Aorta (tissue), 5 donors: ENCODE results near the gene MTFR1L. TPM values are rescaled to one million over a fixed set of nuclear protein-coding genes. Genes with fewer than 3 reads are reported as not detected.
"Not testable (repeated sequence)": the region's sequence is repeated elsewhere in the genome, so short reads cannot be mapped to it uniquely, and the experiment has no call there.

Experiments
- ATAC-seq: fragments of 200-7000 bp; cut with Tn5 transposase; one replicate; pipeline ENCODE4 v1.9.1; 2022; ENCODE audit warnings: moderate library complexity; ENCODE audit not compliant: low FRiP score
- DNase-seq, 2 donors: peaks; one replicate each; pipeline ENCODE4 v3.0.0-alpha.2; 2020
- H3K27ac ChIP-seq, 2 donors: one replicate each; pipeline ENCODE4 v1.5.1; 2013; ENCODE audit warnings: low read length in 2 of 2, mild to moderate bottlenecking in 2 of 2, moderate library complexity in 2 of 2, control low read depth in 1 of 2, inconsistent platforms in 1 of 2, low read depth in 1 of 2
- H3K27me3 ChIP-seq, 2 donors: one replicate each; pipeline ENCODE4 v1.6.1; 2013; ENCODE audit warnings: control low read depth in 1 of 2, low read length in 1 of 2, mild to moderate bottlenecking in 1 of 2, moderate library complexity in 1 of 2; ENCODE audit not compliant: insufficient read depth in 2 of 2, control insufficient read depth in 1 of 2
- H3K36me3 ChIP-seq, 2 donors: one replicate each; pipeline ENCODE4 v1.6.1; 2013; ENCODE audit warnings: control low read depth in 1 of 2, low read length in 1 of 2, mild to moderate bottlenecking in 1 of 2; ENCODE audit not compliant: insufficient read depth in 2 of 2, control insufficient read depth in 1 of 2
- H3K4me1 ChIP-seq, 2 donors: one replicate each; pipeline ENCODE4 v1.6.1; 2013; ENCODE audit warnings: low read length in 2 of 2, control low read depth in 1 of 2, mild to moderate bottlenecking in 1 of 2, moderate library complexity in 1 of 2; ENCODE audit not compliant: insufficient read depth in 2 of 2, control insufficient read depth in 1 of 2
- H3K4me3 ChIP-seq, 2 donors: one replicate each; pipeline ENCODE4 v1.5.1; 2013; ENCODE audit warnings: low read length in 2 of 2, control low read depth in 1 of 2, mild to moderate bottlenecking in 1 of 2
- H3K9me3 ChIP-seq: one replicate; pipeline ENCODE4 v1.6.1; 2013; ENCODE audit warnings: mild to moderate bottlenecking, low read length; ENCODE audit not compliant: control insufficient read depth
- WGBS, 2 donors: extraction: QIAGEN DNeasy Blood & Tissue Kit; methylation state at CpG; one replicate each; pipeline ENCODE4 v1.1.7; 2013; 5-methylcytosine and 5-hydroxymethylcytosine counted together
- intact Hi-C, 2 donors: fragments of 100-400 bp; cut with DNase I; formaldehyde crosslinking; loops; one replicate each; pipeline versions ENCODE4 v1.14.2 to v1.15.0; 2022
- polyA plus RNA-seq, 2 donors: library from polyadenylated mRNA; stranded (reverse); fragments of 200-250 nt; gene quantifications; one replicate each; pipeline ENCODE4 v1.2.3, GENCODE V29; 2013
- total RNA-seq, 2 donors: library from RNA; stranded (reverse); fragmentation: NEBNext Ultra II Directional; extraction: Animal tissue kit (Norgen Biotek cat#: 25700); gene quantifications; one replicate each; pipeline ENCODE4 v1.2.1, GENCODE V29; 2021
- donor health status: healthy with polysubstance abuse.
- donor health status: Bipolar disorder and iron deficiency.
- donor health status: DM: no; HTN: no; CAD: no.
- donor health status: DM: no; HTN: no; CAD: no.
- donor health status: DM: yes; HTN: yes; CAD: no.

Gene MTFR1L
- total and polyA plus RNA-seq, 4 donors = 52.2 to 72.3 (median 56.8) TPM

DNA sequence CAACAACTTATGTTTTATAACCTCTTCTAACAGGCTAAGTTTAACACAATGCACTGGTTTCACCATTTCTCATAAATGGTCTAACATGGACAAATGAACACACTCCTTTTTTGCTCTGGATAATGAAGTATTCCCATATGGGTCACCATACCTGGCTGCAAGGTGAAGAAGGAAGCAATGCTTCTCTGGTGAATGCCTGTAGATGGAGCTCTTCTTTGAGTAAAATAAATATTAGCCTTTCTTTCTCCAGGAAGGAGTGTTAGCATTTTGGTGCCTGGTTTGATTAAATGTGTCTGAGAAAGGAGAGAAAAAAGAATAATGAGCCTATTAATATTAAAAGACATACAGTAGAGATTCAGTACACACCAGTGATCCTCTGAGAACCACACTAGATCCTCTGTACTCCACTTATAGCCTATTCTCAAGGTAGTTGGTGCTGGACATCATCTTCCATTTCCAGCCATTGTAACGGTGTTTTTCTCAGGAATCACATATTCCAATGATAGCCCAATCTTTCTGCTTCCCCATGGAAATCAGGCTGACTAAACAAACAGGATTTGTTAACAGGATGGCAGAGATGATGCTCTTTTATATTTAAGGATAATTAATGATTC, 17.6 kb downstream of the MTFR1L start:
- WGBS, 2 donors = 84 to 94% methylated on average over 1 of the region's 1 CpG
- ATAC-seq = no peak
- H3K4me3 ChIP-seq = no peak overlapping the region
- intact Hi-C loops = no loop called here
- DNase-seq = no peak
- peaks cover 4 to 6% of the 10 kb centered on the region in 2 donors for H3K36me3 ChIP-seq
- no peaks in the 10 kb centered on the region for H3K9me3 ChIP-seq
- H3K27me3 ChIP-seq = no peaks in the 10 kb centered on the region
- H3K27ac ChIP-seq = no peak overlapping the region
- no peaks in the 10 kb centered on the region for H3K4me1 ChIP-seq

DNA sequence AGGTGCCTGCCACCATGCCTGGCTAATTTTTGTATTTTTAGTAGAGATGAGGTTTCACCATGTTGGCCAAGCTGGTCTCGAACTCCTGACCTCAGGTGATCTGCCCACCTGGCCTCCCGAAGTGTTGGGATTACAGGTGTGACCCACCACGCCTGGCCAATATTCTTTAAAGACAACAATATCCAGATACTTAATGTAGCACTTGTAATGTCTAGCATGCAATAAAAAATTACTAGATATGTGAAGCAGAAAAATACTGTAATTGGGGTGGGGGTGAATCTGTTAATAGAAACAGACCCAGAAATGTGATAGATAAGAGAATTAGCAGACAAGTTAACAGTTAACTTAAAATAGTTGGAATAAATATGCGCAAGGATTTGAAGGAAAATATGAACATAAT, 20.1 kb downstream of the MTFR1L start:
- H3K9me3 ChIP-seq, H3K4me1 ChIP-seq, intact Hi-C loops, DNase-seq, H3K36me3 ChIP-seq, H3K27me3 ChIP-seq, H3K4me3 ChIP-seq, H3K27ac ChIP-seq, ATAC-seq: not testable (repeated sequence)
- WGBS, 2 donors = 97% methylated on average over 4 of the region's 4 CpGs

DNA sequence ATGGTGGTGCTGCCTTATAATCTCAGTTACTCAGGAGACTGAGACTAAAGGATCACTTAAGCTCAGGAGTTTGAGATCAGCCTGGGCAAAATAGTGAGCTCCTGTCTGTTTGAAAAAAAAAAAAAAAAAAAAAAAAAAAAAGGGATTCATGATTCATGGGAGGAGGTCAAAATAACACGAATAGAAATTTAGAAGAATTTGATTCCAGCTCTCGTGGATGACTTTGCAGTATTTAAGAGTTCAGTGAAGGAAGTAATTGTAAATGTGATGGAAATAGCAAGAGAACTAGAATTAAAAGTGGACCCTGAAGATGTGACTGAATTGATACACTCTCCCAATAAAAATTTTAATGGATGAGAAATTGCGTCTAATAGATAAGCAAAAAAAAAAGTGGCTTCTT, 23.7 kb downstream of the MTFR1L start:
- ATAC-seq = no peak
- Histone ChIP-seq H3K4me3 (no peak overlapping the region), H3K36me3 (no peaks in the 10 kb centered on the region), H3K9me3 (no peaks in the 10 kb centered on the region), H3K27ac (no peak overlapping the region), H3K27me3 (no peaks in the 10 kb centered on the region), H3K4me1 (no peaks in the 10 kb centered on the region)
- 88 to 92% methylated on average over 3 of the region's 3 CpGs for WGBS, 2 donors
- intact Hi-C loops = no loop called here
- DNase-seq = no peak

DNA sequence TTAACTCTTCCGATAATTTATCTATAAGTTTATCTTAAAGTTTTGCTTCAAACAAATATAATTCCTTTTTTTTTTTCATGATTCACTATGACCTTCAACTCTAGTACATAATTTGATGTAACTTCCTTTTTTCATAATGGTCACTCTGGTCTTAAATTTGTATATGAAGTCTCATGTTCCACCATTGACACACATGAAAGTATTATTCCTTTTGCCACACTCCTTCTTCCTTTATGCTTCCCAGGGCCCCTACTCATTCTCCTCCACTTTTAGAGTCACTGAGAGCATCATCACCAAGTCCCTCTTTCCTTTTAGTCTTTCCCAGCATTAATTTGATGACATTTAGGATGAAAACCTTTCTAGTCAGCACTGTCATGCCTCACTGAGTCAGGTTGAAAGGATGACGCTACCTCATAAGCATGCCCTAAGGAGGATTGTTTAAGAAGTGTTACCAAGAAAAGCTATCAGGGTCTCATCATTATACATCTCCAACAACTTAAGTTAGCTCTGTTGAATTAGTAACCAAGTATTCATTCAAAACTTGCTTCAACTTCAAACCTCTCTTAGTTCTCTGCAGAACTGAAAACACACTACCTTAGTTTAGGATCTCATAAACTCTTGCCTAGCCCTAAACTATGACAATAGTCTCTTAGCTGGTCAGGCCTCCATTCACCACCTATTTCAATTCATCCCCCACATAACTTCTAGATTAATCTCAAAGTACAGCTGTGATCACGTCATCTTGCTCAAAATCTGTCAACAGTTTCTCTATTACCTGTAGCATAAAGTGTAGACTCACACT, 25.0 kb downstream of the MTFR1L start:
- DNase-seq (no peak), ATAC-seq (no peak)
- no peaks in the 10 kb centered on the region for H3K27me3 ChIP-seq
- H3K27ac ChIP-seq = no peak overlapping the region
- no peaks in the 10 kb centered on the region for H3K9me3 ChIP-seq
- WGBS, 2 donors = 92 to 94% methylated on average over 3 of the region's 3 CpGs
- intact Hi-C loops = no loop called here
- no peak overlapping the region for H3K4me3 ChIP-seq
- H3K4me1 ChIP-seq = no peaks in the 10 kb centered on the region
- no peaks in the 10 kb centered on the region for H3K36me3 ChIP-seq

DNA sequence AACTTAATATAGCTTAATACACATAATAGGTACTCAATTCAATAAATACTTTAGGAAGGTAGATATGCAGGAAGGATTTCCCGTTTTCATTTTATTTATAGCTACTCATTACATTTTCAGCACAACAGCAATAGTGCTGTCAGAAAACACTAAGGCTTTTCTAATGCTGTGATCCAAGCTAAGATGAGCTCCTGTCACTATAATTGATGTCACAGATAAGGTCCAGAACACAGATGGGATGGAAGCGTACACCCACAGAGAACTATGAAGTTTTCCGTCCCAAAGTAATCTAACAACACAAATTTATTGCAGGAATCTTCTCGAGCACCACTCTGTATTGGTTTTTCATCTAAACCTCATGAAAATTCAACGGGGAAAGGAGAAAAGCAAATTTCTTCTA, 25.9 kb downstream of the MTFR1L start:
- Histone ChIP-seq H3K4me3 (no peak overlapping the region), H3K27ac (no peak overlapping the region), H3K4me1 (no peaks in the 10 kb centered on the region), H3K36me3 (no peaks in the 10 kb centered on the region), H3K9me3 (no peaks in the 10 kb centered on the region), H3K27me3 (no peaks in the 10 kb centered on the region)
- WGBS, 2 donors = 79 to 87% methylated on average over 5 of the region's 5 CpGs
- DNase-seq (no peak), ATAC-seq (no peak)
- intact Hi-C loops = no loop called here

DNA sequence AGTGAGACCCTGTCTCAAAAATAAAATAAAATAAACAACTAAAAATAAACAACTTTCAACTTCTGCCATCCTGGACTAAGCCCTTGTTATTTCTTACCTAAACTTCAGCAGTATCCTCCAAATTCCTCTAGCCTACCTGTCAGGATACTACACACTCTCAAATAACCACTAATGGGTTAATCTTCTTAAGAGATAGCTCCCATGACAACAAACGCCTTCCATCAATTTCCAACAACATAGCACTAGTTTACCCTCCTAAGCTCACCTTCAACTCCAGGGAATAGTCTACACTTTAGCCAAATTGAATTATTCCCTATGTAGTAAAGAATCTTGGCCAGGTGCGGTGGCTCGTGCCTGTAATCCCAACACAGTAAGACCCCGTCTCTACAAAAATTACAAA, 28.2 kb downstream of the MTFR1L start:
- no peaks in the 10 kb centered on the region for H3K27me3 ChIP-seq
- no peaks in the 10 kb centered on the region for H3K36me3 ChIP-seq
- DNase-seq (no peak), ATAC-seq (no peak)
- no peaks in the 10 kb centered on the region for H3K4me1 ChIP-seq
- 76 to 77% methylated on average over 4 of the region's 4 CpGs for WGBS, 2 donors
- no peak overlapping the region for H3K27ac ChIP-seq
- no peak overlapping the region for H3K4me3 ChIP-seq
- no peaks in the 10 kb centered on the region for H3K9me3 ChIP-seq
- intact Hi-C loops = no loop called here

DNA sequence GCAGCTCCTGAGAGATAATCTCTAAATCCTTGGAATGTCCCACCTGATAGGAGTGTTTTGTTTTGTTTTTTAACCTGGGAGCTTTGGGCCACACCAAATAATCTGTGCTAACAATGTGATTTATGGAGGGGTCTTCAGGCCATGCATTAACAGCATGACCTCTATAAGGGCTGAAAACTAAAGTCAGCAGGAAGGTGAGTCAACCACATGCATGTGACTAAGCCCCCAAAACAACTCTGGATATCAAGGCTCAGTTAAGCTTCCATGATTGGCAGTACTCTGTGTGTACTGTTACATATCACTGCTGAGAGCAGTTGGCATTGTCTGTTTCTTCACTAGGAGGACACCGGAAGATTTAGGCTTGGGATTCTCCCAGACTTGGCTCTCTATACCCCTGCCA, 28.8 kb downstream of the MTFR1L start:
- DNase-seq = no peak
- no peak overlapping the region for H3K27ac ChIP-seq
- 84 to 100% methylated on average over 1 of the region's 1 CpG for WGBS, 2 donors
- H3K4me1 ChIP-seq = no peaks in the 10 kb centered on the region
- ATAC-seq = no peak
- intact Hi-C loops = no loop called here
- no peak overlapping the region for H3K4me3 ChIP-seq
- H3K36me3 ChIP-seq = no peaks in the 10 kb centered on the region
- H3K9me3 ChIP-seq = no peaks in the 10 kb centered on the region
- H3K27me3 ChIP-seq = no peaks in the 10 kb centered on the region

DNA sequence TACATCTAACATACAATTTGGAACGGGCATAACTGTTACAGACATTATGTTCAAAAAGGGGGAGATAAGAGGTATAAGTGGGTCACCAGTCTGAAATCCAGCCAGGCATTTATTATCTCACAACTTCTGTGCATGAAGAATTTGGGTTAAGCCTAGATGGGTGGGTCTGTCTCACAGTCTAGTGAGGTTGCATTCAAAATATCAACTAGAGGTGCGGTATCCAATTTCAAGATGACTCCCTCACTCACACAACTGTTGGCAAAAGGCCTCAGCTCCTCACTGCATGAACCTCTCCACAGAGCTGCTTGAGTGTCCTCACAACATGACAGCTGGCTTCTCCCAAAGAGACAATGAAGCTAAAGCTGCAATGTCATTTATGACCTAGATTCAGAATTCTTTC, 34.8 kb downstream of the MTFR1L start:
- ATAC-seq (no peak), DNase-seq (no peak)
- H3K9me3 ChIP-seq = no peaks in the 10 kb centered on the region
- H3K4me3 ChIP-seq = no peak overlapping the region
- no peaks in the 10 kb centered on the region for H3K4me1 ChIP-seq
- intact Hi-C loops = no loop called here
- 98 to 99% methylated on average over 2 of the region's 2 CpGs for WGBS, 2 donors
- H3K27me3 ChIP-seq = no peaks in the 10 kb centered on the region
- H3K36me3 ChIP-seq = no peaks in the 10 kb centered on the region
- H3K27ac ChIP-seq = no peak overlapping the region

DNA sequence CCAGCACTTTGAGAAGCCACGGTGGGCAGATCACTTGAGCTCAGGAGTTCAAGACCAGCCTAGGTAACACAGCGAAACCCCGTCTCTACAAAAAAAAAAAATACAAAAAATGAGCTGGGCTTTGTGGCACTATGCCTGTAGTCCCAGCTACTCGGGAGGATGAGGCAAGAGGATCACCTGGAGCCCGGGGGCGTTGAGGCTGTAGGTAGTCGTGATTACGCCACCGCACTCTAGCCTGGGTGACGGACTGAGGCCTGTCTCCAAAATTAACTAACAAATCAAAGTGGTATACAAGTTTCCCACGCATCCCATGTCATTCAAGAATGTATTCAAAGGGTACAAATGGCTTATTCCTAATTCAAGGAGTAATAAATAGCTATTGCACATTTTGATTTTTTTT, 37.1 kb downstream of the MTFR1L start:
- H3K27me3 ChIP-seq = no peaks in the 10 kb centered on the region
- H3K9me3 ChIP-seq = no peaks in the 10 kb centered on the region
- no peak for ATAC-seq
- H3K4me3 ChIP-seq = no peak overlapping the region
- no peak overlapping the region for H3K27ac ChIP-seq
- intact Hi-C loops = no loop called here
- H3K4me1 ChIP-seq = no peaks in the 10 kb centered on the region
- 93 to 94% methylated on average over 11 of the region's 11 CpGs for WGBS, 2 donors
- no peak for DNase-seq
- H3K36me3 ChIP-seq = no peaks in the 10 kb centered on the region
